Heart right ventricle (tissue), 16 donors: Measurements from ENCODE around the gene PNLIPRP2. TPM values are rescaled to one million over a fixed set of nuclear protein-coding genes. Genes with fewer than 3 reads are reported as not detected.

ENCODE experiments used
- ATAC-seq, 8 donors: fragments of 200-7000 bp; cut with Tn5 transposase; one replicate each; pipeline ENCODE4 v1.9.1; 2020; ENCODE audit warnings: mild to moderate bottlenecking in 8 of 8, moderate library complexity in 8 of 8, moderate number of reproducible peaks in 1 of 8
- DNase-seq, 2 donors: peaks; one replicate each; pipeline ENCODE4 v3.0.0-alpha.2; 2020
- H3K27ac ChIP-seq, 10 donors: fragments of 200-600 bp; sonication (generic) in 2 of 10; one replicate each; pipeline versions ENCODE4 v1.5.0 to v1.8.0; 2020 to 2022; ENCODE audit warnings: mild to moderate bottlenecking in 3 of 10
- H3K27me3 ChIP-seq, 7 donors: fragments of 200-600 bp; one replicate each; pipeline ENCODE4 v1.8.0; 2021 to 2022; ENCODE audit warnings: mild to moderate bottlenecking in 2 of 7
- H3K36me3 ChIP-seq, 9 donors: fragments of 200-600 bp; sonication (generic) in 1 of 9; one replicate each; pipeline versions ENCODE4 v1.5.0 to v1.8.0; 2020 to 2022; ENCODE audit warnings: mild to moderate bottlenecking in 2 of 9
- H3K4me1 ChIP-seq, 9 donors: fragments of 200-600 bp; sonication (generic) in 1 of 9; one replicate each; pipeline versions ENCODE4 v1.5.0 to v1.8.0; 2020 to 2022; ENCODE audit warnings: mild to moderate bottlenecking in 4 of 9
- H3K4me3 ChIP-seq, 10 donors: fragments of 200-600 bp; sonication (generic) in 2 of 10; one replicate each; pipeline versions ENCODE4 v1.5.0 to v1.8.0; 2020 to 2022; ENCODE audit warnings: mild to moderate bottlenecking in 7 of 10, moderate library complexity in 2 of 10
- H3K9me3 ChIP-seq, 11 donors: fragments of 200-600 bp in 10 of 11; sonication (generic) in 2 of 11; one replicate each; pipeline versions ENCODE4 v1.5.0 to v1.8.0; 2013 to 2022; ENCODE audit warnings: mild to moderate bottlenecking in 2 of 11, control low read depth in 1 of 11, moderate library complexity in 1 of 11
- WGBS, 2 donors: extraction: QIAGEN DNeasy Blood & Tissue Kit; methylation state at CpG; one replicate each; pipeline ENCODE4 v1.1.7; 2013; ENCODE audit warnings: inconsistent platforms in 1 of 2; 5-methylcytosine and 5-hydroxymethylcytosine counted together
- intact Hi-C, 10 donors: fragments of 100-400 bp; cut with DNase I; formaldehyde crosslinking; loops; one replicate each; pipeline versions ENCODE4 v1.11.1 to v1.14.2; 2022
- polyA plus RNA-seq, 2 donors: library from polyadenylated mRNA; stranded (reverse); fragments of 200-250 nt; gene quantifications; one replicate each; pipeline ENCODE4 v1.2.3, GENCODE V29; 2013
- total RNA-seq, 10 donors: library from RNA; stranded (reverse); fragmentation: NEBNext Ultra II Directional in 3 of 10; extraction: Animal tissue kit (Norgen Biotek cat#: 25700) in 3 of 10; gene quantifications; one replicate each; pipeline versions ENCODE4 v1.2.1 to v1.2.4, GENCODE V29; 2021 to 2023
- TF ChIP-seq, protein P1 (sequence below), 9 donors: fragments of 200-600 bp; sonication (generic) in 2 of 9; IDR thresholded peaks; one replicate each; pipeline versions ENCODE4 v1.5.0 to v1.8.0; 2021 to 2022; ENCODE audit warnings: antibody characterized with exemption in 9 of 9, mild to moderate bottlenecking in 5 of 9, moderate library complexity in 1 of 9
- donor health status: Arrhythmogenic right ventricular cardiomyopathy.
- donor health status: ischemic (EF 13 %, LVEDD 7.1; RV severe dilation, severe dysfunction).
- donor health status: healthy with polysubstance abuse.
- donor health status: DM: no; HTN: yes; CAD: no.
- donor health status: DM: no; HTN: no; CAD: no.
- donor health status: ischemic (EF 25% LVEDD 6.9; RV normal size, moderate dysfunction).
- donor health status: ischemic (EF 25% LVEDD 5.7; RV mildly dilated, moderate dysfunction).
- donor health status: healthy.
- donor health status: DM: yes; HTN: yes; CAD: no.
- donor health status: Ischemic cardiomyopathy.
- donor health status: ischemic (EF 35%, LVEDD 5.7; RV mildly dilated, moderate dysfunction).
- donor health status: nonischemic (EF 11% LVEDD 7.7; RV severe dilation, severe dysfunction).
- donor health status: DM: yes; HTN: yes; CAD: no.
- donor health status: PGD.
- donor health status: ischemic (EF 29% LVEDD 5.4; RV normal size, mild dysfunction).
- donor health status: nonischemic (EF 23%, LVEDD 6.1; RV moderate dilation, normal function).

Gene PNLIPRP2
- total and polyA plus RNA-seq, 12 donors: 0.20 TPM; not detected in 11

GRCh38 chr10:116667484-116667883 is 46.7 kb downstream of the PNLIPRP2 start:
- Histone ChIP-seq H3K4me3 (no peak overlapping the region), H3K4me1 (no peaks in the 10 kb centered on the region), H3K9me3 (peaks cover 0 to 7% (median 0%) of the 10 kb centered on the region in 11 donors), H3K27me3 (peaks cover 0 to 36% (median 18%) of the 10 kb centered on the region in 7 donors), H3K36me3 (peaks cover 0 to 7% (median 0%) of the 10 kb centered on the region in 9 donors), H3K27ac (no peak overlapping the region)
- ATAC-seq: no peak
- intact Hi-C loops: no loop called here
- TF ChIP-seq, protein P1, sequence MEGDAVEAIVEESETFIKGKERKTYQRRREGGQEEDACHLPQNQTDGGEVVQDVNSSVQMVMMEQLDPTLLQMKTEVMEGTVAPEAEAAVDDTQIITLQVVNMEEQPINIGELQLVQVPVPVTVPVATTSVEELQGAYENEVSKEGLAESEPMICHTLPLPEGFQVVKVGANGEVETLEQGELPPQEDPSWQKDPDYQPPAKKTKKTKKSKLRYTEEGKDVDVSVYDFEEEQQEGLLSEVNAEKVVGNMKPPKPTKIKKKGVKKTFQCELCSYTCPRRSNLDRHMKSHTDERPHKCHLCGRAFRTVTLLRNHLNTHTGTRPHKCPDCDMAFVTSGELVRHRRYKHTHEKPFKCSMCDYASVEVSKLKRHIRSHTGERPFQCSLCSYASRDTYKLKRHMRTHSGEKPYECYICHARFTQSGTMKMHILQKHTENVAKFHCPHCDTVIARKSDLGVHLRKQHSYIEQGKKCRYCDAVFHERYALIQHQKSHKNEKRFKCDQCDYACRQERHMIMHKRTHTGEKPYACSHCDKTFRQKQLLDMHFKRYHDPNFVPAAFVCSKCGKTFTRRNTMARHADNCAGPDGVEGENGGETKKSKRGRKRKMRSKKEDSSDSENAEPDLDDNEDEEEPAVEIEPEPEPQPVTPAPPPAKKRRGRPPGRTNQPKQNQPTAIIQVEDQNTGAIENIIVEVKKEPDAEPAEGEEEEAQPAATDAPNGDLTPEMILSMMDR (IDR thresholded peaks at IDR 0.05): no peak
- WGBS, 2 donors: 88 to 92% methylated on average over 3 of the region's 3 CpGs
- DNase-seq: no peak

DNA sequence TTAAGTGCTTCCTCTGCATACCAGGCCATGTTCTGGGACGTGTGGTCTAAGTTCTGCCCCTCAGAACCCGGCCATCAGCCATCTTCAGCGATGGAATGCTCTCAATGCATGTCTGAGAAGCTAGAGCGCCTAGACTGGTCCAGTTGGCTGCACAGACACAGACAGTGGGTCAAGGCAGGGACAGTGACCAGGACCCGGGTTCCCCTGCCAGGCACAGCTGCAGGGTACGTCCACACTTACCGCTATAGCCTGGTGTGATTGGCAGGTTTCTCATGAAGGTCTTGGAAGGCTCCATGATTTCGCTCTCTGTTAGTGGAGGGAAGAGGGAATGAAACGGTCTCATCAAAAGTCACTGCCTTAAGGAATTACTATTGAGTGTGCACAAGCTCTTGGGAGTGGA is 47.3 kb downstream of the PNLIPRP2 start:
- WGBS, 2 donors: 92 to 94% methylated on average over 9 of the region's 9 CpGs
- DNase-seq (no peak), ATAC-seq (no peak)
- intact Hi-C loops: no loop called here
- TF ChIP-seq, protein P1 (IDR thresholded peaks at IDR 0.05): no peak
- Histone ChIP-seq H3K27me3 (peaks cover 0 to 32% (median 18%) of the 10 kb centered on the region in 7 donors), H3K4me3 (no peak overlapping the region), H3K27ac (no peak overlapping the region), H3K36me3 (peaks cover 0 to 13% (median 0%) of the 10 kb centered on the region in 9 donors), H3K4me1 (no peaks in the 10 kb centered on the region), H3K9me3 (peaks cover 0 to 7% (median 0%) of the 10 kb centered on the region in 11 donors)

DNA sequence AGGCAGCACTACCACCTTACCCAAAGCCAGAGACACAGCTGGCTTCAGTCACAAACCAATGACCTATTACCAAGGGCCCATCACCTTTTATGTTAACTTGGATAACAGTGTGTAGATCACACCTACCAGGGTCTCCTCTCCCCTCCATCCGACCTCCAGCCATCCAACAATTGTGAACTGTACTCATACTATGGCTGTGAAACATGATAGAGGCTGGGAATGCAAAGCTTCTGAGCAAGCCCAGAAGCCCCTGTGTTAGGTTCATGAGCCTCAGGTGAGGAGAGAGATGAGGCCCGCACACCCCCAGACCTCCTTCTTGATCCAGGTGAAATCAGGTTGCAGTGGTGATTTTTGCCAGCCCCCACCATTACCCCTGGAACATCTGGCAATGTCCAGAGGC is 47.7 kb downstream of the PNLIPRP2 start:
- intact Hi-C loops: no loop called here
- no peak overlapping the region for H3K27ac ChIP-seq
- H3K27me3 ChIP-seq: peaks cover 0 to 29% (median 18%) of the 10 kb centered on the region in 7 donors
- peaks cover 0 to 7% (median 0%) of the 10 kb centered on the region in 11 donors for H3K9me3 ChIP-seq
- DNase-seq (no peak), ATAC-seq (no peak)
- H3K36me3 ChIP-seq: peaks cover 0 to 17% (median 0%) of the 10 kb centered on the region in 9 donors
- WGBS, 2 donors: 93 to 95% methylated on average over 2 of the region's 2 CpGs
- no peak overlapping the region for H3K4me3 ChIP-seq
- TF ChIP-seq, protein P1 (IDR thresholded peaks at IDR 0.05): no peak
- no peaks in the 10 kb centered on the region for H3K4me1 ChIP-seq

- no peak overlapping the region for H3K4me3 ChIP-seq
- peaks cover 0 to 7% (median 0%) of the 10 kb centered on the region in 11 donors for H3K9me3 ChIP-seq
- no peak overlapping the region for H3K27ac ChIP-seq
- no peaks in the 10 kb centered on the region for H3K4me1 ChIP-seq
- peaks cover 0 to 29% (median 18%) of the 10 kb centered on the region in 7 donors for H3K27me3 ChIP-seq
- ATAC-seq (no peak), DNase-seq (no peak)
- intact Hi-C loops: no loop called here
- WGBS, 2 donors: 92 to 94% methylated on average over 5 of the region's 5 CpGs
- peaks cover 0 to 23% (median 0%) of the 10 kb centered on the region in 9 donors for H3K36me3 ChIP-seq
- TF ChIP-seq, protein P1 (IDR thresholded peaks at IDR 0.05): no peak
These were observed 48.3 kb downstream of the PNLIPRP2 start for GRCh38 chr10:116669080-116669479.
